Sigmoid colon (tissue), 4 donors: Measurements from ENCODE around the gene ZBTB40.

Source experiments
- POLR2A ChIP-seq, 2 donors: fragments of 450-650 bp; IDR thresholded peaks; one replicate each; pipeline ENCODE4 v1.6.1; 2016; ENCODE audit warnings: antibody characterized with exemption in 2 of 2, mild to moderate bottlenecking in 2 of 2, moderate library complexity in 2 of 2
- POLR2AphosphoS5 ChIP-seq, 4 donors: sonication (generic); formaldehyde crosslinking; IDR thresholded peaks; one replicate each; pipeline ENCODE4 v1.6.1; 2017; ENCODE audit warnings: antibody characterized with exemption in 4 of 4

DNA sequence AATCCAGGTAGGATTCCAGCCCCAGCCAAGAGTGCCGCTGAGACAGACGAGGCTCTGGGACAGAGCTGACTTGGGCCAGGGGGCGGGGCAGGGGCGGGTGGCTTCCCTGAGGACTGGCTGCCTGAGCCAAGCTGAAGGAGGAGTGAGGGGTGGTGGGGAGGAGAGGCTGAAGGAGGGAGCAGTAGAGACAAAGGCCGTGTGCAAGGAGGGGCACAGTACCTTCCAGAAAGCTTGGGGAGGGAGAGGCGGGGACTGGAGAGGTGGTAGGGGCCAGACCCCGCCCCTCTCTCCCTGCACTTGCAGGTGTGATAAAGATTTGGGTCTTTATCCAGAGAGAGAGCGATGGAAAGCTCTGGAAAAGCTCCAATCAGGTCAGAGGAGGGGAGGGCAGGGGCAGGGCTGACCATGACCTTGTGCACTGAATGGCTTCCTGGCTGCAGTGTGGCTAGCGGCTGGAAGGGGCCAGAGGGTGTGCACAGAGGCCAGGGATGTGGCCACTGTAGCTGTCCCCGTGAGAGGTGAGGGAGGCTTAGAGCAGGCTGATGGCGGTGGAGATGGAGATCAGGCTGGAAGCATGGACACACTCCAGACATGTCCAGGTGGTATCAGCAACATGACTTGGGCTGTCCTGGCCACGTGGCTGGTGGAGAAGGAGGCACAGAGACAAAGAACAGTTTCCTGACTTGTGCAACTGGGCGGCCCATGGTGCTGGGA lies 104.9 kb downstream of the ZBTB40 start:
- TF ChIP-seq POLR2A (IDR thresholded peaks at IDR 0.05) (no peak), POLR2AphosphoS5 (IDR thresholded peaks at IDR 0.05) (no peak)
